Neural progenitor cell (in vitro differentiated cells): ENCODE results near the gene FGD6.

Source experiments
- CTCF ChIP-seq: fragments of 200-600 bp; sonication (generic); IDR thresholded peaks from 2 replicates; pipeline ENCODE4 v1.5.1; 2017; ENCODE audit warnings: antibody characterized with exemption, mild to moderate bottlenecking
- EZH2phosphoT487 ChIP-seq: fragments of 200-600 bp; sonication (generic); IDR thresholded peaks from 2 replicates; pipeline ENCODE4 v1.6.1; 2017; ENCODE audit warnings: antibody characterized with exemption

DNA sequence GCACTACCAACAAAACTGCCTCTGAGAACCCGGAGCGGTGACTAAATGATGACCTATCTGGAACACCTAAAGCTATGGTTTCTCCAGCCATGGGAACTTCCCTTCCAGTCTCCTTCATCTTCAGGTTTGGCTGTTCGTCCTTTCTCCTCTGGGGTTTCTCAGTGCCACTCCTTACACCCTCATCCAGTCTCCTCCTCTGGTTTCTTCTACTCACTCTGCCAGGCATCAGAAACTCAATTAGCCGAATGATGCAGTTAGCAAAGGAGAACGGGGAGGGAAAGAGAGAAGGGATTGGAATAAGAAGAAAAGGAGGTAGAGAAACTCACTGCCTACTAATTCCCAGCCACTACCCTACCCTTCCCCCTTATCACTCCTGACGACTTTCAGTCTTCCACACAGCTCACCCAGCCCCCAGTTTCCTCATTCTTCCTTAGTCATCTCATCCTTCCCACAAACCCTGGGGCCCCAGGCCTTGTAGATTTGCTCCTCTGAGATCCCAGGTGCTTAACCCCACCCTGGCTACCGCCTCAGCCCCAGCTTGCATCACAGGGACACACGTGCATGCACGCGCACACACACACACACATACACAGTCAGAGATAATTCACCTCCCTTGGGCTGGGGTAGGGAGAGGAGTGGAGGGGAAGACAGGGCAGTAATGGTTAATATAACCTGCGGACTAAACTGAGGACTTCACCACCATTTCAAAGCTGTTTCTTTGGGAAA, 13.0 kb downstream of the FGD6 start:
- no peak for TF ChIP-seq EZH2phosphoT487
- TF ChIP-seq CTCF = no peak
